Epithelial cell of proximal tubule (primary cell): ENCODE measurements around the gene FBXL22. TPM values are rescaled to one million over a fixed set of nuclear protein-coding genes. Genes with fewer than 3 reads are reported as not detected.

ENCODE experiments used
- DNase-seq: peaks from one replicate; pipeline ENCODE4 v3.0.0-alpha.2; 2011; ENCODE audit warnings: low read depth
- H3K4me3 ChIP-seq: 2 replicates; pipeline ENCODE4 v1.5.1; 2011; ENCODE audit warnings: low read depth, mild to moderate bottlenecking, low read length
- CTCF ChIP-seq: conservative IDR thresholded peaks from 2 replicates; pipeline ENCODE4 v1.5.1; 2012; ENCODE audit warnings: low read depth, mild to moderate bottlenecking, low read length
- total RNA-seq: library from RNA; depleted of rRNA; stranded (reverse); fragments of >200 nt; gene quantifications from 2 replicates; pipeline ENCODE4 v1.2.3, GENCODE V29; 2015

FBXL22 gene
- total RNA-seq, 1 donor from 2014 or later = not detected

- no peak for TF ChIP-seq CTCF
- DNase-seq = no peak
Observed at GRCh38 chr15:63573533-63573932, 23.7 kb upstream of the FBXL22 start.

GRCh38 chr15:63575312-63575711 is 21.9 kb upstream of the FBXL22 start:
- H3K4me3 ChIP-seq = no peak overlapping the region
- no peak for DNase-seq
- TF ChIP-seq CTCF = no peak

More at GRCh38 chr15:63573533-63573932, 23.7 kb upstream of the FBXL22 start:
- no peak overlapping the region for H3K4me3 ChIP-seq

GRCh38 chr15:63576441-63576840 is 20.7 kb upstream of the FBXL22 start:
- DNase-seq = no peak
- TF ChIP-seq CTCF = no peak
- H3K4me3 ChIP-seq = no peak overlapping the region

- no peak overlapping the region for H3K4me3 ChIP-seq
- no peak for DNase-seq
- TF ChIP-seq CTCF = no peak
Observed at GRCh38 chr15:63582179-63582578, 15.0 kb upstream of the FBXL22 start.

GRCh38 chr15:63582718-63583426 is 14.3 kb upstream of the FBXL22 start:
- TF ChIP-seq CTCF = no peak
- no peak overlapping the region for H3K4me3 ChIP-seq
- peak; percentile 73 for DNase-seq

- no peak for TF ChIP-seq CTCF
- no peak for DNase-seq
- H3K4me3 ChIP-seq = no peak overlapping the region
Observed at GRCh38 chr15:63586790-63587189, 10.4 kb upstream of the FBXL22 start.

- no peak overlapping the region for H3K4me3 ChIP-seq
- TF ChIP-seq CTCF = no peak
- DNase-seq = no peak
Observed at GRCh38 chr15:63587527-63587926, 9.7 kb upstream of the FBXL22 start.
